ENCODE measurements around the gene BFSP1. TPM values are rescaled to one million over a fixed set of nuclear protein-coding genes. Genes with fewer than 3 reads are reported as not detected.

BFSP1 gene
- total and polyA plus RNA-seq, 2 donors from 2014 or later = 1.3 to 2.1 TPM

DNA sequence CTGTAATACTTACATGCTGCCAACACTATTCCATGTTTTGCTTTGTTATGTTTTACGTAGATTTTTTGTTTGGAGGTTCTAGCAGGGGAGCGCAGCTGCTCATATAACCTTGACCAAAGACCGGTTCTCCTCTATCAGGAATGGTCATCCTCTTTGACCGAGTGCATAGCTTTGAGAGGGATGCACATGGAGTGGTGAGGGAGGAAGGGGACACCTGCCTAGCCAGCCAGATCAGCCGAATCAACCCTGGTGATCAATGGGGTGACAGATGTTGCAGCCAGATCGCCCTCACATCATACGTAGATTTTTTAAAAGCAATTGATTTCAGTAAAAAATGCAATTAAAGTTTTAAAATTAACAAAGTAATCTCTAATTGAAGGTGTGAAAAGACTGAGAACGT, 45.0 kb upstream of the BFSP1 start:
- H3K27me3 ChIP-seq (ENCODE audit: control insufficient read depth, insufficient read depth, low read length) = no peaks in the 10 kb centered on the region
- no peak overlapping the region for H3K9ac ChIP-seq (ENCODE audit: low read length in 3 of 3)
- H3K27ac ChIP-seq (ENCODE audit: low read depth in 2 of 2, low read length in 2 of 2) = no peak overlapping the region
- no peak overlapping the region for H3K4me3 ChIP-seq (ENCODE audit: low read length in 3 of 3)
- intact Hi-C loops (cut with DNase I) = no loop called here
- TF ChIP-seq, protein P1, sequence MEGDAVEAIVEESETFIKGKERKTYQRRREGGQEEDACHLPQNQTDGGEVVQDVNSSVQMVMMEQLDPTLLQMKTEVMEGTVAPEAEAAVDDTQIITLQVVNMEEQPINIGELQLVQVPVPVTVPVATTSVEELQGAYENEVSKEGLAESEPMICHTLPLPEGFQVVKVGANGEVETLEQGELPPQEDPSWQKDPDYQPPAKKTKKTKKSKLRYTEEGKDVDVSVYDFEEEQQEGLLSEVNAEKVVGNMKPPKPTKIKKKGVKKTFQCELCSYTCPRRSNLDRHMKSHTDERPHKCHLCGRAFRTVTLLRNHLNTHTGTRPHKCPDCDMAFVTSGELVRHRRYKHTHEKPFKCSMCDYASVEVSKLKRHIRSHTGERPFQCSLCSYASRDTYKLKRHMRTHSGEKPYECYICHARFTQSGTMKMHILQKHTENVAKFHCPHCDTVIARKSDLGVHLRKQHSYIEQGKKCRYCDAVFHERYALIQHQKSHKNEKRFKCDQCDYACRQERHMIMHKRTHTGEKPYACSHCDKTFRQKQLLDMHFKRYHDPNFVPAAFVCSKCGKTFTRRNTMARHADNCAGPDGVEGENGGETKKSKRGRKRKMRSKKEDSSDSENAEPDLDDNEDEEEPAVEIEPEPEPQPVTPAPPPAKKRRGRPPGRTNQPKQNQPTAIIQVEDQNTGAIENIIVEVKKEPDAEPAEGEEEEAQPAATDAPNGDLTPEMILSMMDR (IDR thresholded peaks at IDR 0.05; ENCODE audit: borderline replicate concordance, extremely low read depth, insufficient read depth) = no peak
- DNase-seq = no peak
- H3K36me3 ChIP-seq (ENCODE audit: control insufficient read depth in 2 of 3, insufficient read depth in 3 of 3, low read length in 3 of 3) = no peaks in the 10 kb centered on the region
- H3K4me1 ChIP-seq (ENCODE audit: control insufficient read depth in 2 of 3, insufficient read depth in 2 of 3, low read depth in 1 of 3, low read length in 3 of 3) = peaks cover 0 to 10% (median 4%) of the 10 kb centered on the region in 3 donors
- no peaks in the 10 kb centered on the region for H3K9me3 ChIP-seq (ENCODE audit: control insufficient read depth in 2 of 3, insufficient read depth in 1 of 3, low read length in 3 of 3)
- no peak for FAIRE-seq

DNA sequence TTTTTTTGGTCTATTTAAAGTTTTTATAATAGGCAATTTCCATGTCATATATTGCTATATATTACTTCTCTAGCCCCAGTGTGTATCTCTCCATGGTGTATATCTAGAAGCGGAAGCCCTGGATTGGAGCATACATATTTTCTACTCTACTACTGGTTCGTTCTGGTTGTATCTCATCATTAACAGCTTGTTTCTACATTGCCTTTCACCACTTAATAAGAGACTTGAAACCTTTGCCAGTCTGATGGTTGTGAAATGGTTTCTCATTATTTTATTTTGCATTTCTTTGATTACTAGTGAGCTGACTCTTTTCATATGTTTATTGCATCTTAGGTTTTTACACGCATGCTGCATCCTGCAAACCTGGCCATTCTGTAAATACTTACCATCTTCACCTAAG, 42.3 kb upstream of the BFSP1 start:
- no peaks in the 10 kb centered on the region for H3K36me3 ChIP-seq (ENCODE audit: control insufficient read depth in 2 of 3, insufficient read depth in 3 of 3, low read length in 3 of 3)
- no peaks in the 10 kb centered on the region for H3K27me3 ChIP-seq (ENCODE audit: control insufficient read depth, insufficient read depth, low read length)
- TF ChIP-seq, protein P1 (IDR thresholded peaks at IDR 0.05; ENCODE audit: borderline replicate concordance, extremely low read depth, insufficient read depth) = no peak
- H3K4me3 ChIP-seq (ENCODE audit: low read length in 3 of 3) = no peak overlapping the region
- H3K9me3 ChIP-seq (ENCODE audit: control insufficient read depth in 2 of 3, insufficient read depth in 1 of 3, low read length in 3 of 3) = no peaks in the 10 kb centered on the region
- DNase-seq (no peak), FAIRE-seq (no peak)
- peaks cover 0 to 11% (median 4%) of the 10 kb centered on the region in 3 donors for H3K4me1 ChIP-seq (ENCODE audit: control insufficient read depth in 2 of 3, insufficient read depth in 2 of 3, low read depth in 1 of 3, low read length in 3 of 3)
- no peak overlapping the region for H3K27ac ChIP-seq (ENCODE audit: low read depth in 2 of 2, low read length in 2 of 2)
- intact Hi-C loops (cut with DNase I) = no loop called here
- no peak overlapping the region for H3K9ac ChIP-seq (ENCODE audit: low read length in 3 of 3)

DNA sequence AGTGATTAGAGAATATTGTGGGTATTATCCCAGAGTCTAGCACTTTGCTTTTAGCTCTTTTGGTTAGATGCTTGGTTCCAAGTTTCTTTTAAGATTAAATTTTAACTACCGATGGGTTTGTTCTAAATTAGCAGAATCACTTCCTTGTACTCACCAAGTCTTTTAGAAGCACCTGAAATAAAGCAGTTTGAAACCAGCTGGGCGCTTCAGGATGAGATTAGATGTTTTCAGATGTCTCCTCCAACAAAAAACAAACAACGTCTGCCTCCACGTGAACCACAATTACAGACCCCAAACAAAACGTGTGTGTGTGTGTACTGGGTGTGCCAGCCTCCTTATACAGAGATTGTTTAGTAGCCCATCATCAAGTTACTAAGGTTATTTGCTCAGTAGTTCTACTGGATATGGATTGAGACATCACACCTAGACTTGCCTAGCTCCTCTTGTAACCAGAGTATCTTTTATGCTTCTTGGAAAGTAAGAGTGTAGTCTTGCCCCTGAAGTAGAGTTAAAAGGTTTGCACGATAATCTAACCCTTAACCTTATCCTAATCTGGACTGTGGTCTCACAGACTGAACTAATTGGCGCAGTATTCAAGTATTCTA, 41.0 kb upstream of the BFSP1 start:
- DNase-seq (no peak), FAIRE-seq (no peak)
- Histone ChIP-seq H3K4me1 (ENCODE audit: control insufficient read depth in 2 of 3, insufficient read depth in 2 of 3, low read depth in 1 of 3, low read length in 3 of 3) (peaks cover 3 to 18% (median 8%) of the 10 kb centered on the region in 3 donors), H3K36me3 (ENCODE audit: control insufficient read depth in 2 of 3, insufficient read depth in 3 of 3, low read length in 3 of 3) (no peaks in the 10 kb centered on the region), H3K9me3 (ENCODE audit: control insufficient read depth in 2 of 3, insufficient read depth in 1 of 3, low read length in 3 of 3) (no peaks in the 10 kb centered on the region), H3K4me3 (ENCODE audit: low read length in 3 of 3) (peak overlapping the region in 2 of 3 donors; percentile 69 to 82), H3K27ac (ENCODE audit: low read depth in 2 of 2, low read length in 2 of 2) (peak overlapping the region; percentile 12 to 29), H3K9ac (ENCODE audit: low read length in 3 of 3) (peak overlapping the region in 1 of 3 donors; percentile 42), H3K27me3 (ENCODE audit: control insufficient read depth, insufficient read depth, low read length) (no peaks in the 10 kb centered on the region)
- intact Hi-C loops (cut with DNase I) = no loop called here
- TF ChIP-seq, protein P1 (IDR thresholded peaks at IDR 0.05; ENCODE audit: borderline replicate concordance, extremely low read depth, insufficient read depth) = no peak

DNA sequence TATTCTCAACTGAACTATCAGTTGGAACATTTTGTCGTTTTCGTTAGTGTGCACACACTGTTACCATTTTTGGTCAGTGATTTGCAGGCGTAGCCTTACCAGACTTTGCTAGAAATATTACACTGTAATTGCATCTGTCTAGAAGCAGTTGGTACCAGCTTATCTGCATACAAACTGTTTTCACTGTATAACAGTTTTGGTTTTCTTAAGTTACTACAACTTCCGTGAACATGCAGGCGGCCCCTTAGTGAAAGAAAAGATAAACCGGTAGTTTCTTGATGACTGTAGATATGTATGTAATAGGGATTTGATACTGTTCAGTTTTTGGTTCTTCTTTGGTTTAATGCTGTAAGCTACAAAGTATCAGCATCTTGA, 40.0 kb upstream of the BFSP1 start:
- TF ChIP-seq, protein P1 (IDR thresholded peaks at IDR 0.05; ENCODE audit: borderline replicate concordance, extremely low read depth, insufficient read depth) = no peak
- H3K36me3 ChIP-seq (ENCODE audit: control insufficient read depth in 2 of 3, insufficient read depth in 3 of 3, low read length in 3 of 3) = no peaks in the 10 kb centered on the region
- no peaks in the 10 kb centered on the region for H3K27me3 ChIP-seq (ENCODE audit: control insufficient read depth, insufficient read depth, low read length)
- intact Hi-C loops (cut with DNase I) = no loop called here
- peaks cover 3 to 18% (median 8%) of the 10 kb centered on the region in 3 donors for H3K4me1 ChIP-seq (ENCODE audit: control insufficient read depth in 2 of 3, insufficient read depth in 2 of 3, low read depth in 1 of 3, low read length in 3 of 3)
- FAIRE-seq = no peak
- H3K4me3 ChIP-seq (ENCODE audit: low read length in 3 of 3) = peak overlapping the region; percentile 69 to 82 (median 81)
- peak in 1 of 5 donors; percentile 13 for DNase-seq
- peak overlapping the region; percentile 27 to 86 (median 66) for H3K9ac ChIP-seq (ENCODE audit: low read length in 3 of 3)
- H3K27ac ChIP-seq (ENCODE audit: low read depth in 2 of 2, low read length in 2 of 2) = peak overlapping the region; percentile 97 to 99
- no peaks in the 10 kb centered on the region for H3K9me3 ChIP-seq (ENCODE audit: control insufficient read depth in 2 of 3, insufficient read depth in 1 of 3, low read length in 3 of 3)

Data from kidney (tissue), 14 donors.